B cell (primary cell): ENCODE results near the gene GORASP2. TPM values are rescaled to one million over a fixed set of nuclear protein-coding genes. Genes with fewer than 3 reads are reported as not detected.
A peak's percentile ranks its signal among the peaks of the same experiment; 100 is the strongest.

Experiments used
- ATAC-seq: fragments of 200-7000 bp; cut with Tn5 transposase; one replicate; pipeline ENCODE4 v1.10.0; 2021; ENCODE audit warnings: low read depth, mild to moderate bottlenecking, moderate number of reproducible peaks, moderate library complexity
- CTCF ChIA-PET: fragments of 350-600 bp; sonication (Branson Sonifier 250); formaldehyde crosslinking; loops from one replicate; lab custom pipeline; 2021; ENCODE audit warnings: antibody characterized with exemption, inconsistent platforms; lab: Charles Lee
- POLR2A ChIA-PET: fragments of 350-600 bp; sonication (Branson Sonifier 250); formaldehyde crosslinking; loops from one replicate; lab custom pipeline; 2021; ENCODE audit warnings: antibody characterized with exemption; lab: Charles Lee
- DNase-seq: peaks from one replicate; pipeline ENCODE4 v3.0.0; 2013
- H2AFZ ChIP-seq: 2 replicates; pipeline ENCODE4 v1.6.1; 2012; ENCODE audit warnings: mild to moderate bottlenecking, low read depth, low read length; ENCODE audit not compliant: insufficient read depth, poor library complexity, severe bottlenecking
- H3K27ac ChIP-seq, 2 donors: 1 replicate in 1 of 2; 2 replicates in 1 of 2; pipeline ENCODE4 v1.5.1; 2012 to 2013; ENCODE audit warnings: low read length in 2 of 2, mild to moderate bottlenecking in 2 of 2, moderate library complexity in 1 of 2
- H3K27me3 ChIP-seq, 4 experiments: fragments of 200-600 bp in 1 of 4; sonication (generic) in 1 of 4; replicated peaks in 1 of 4; 1 replicate in 2 of 4; 2 replicates in 2 of 4; pipeline versions ENCODE4 v1.6.1 to v1.7.0; 2013 to 2016; ENCODE audit warnings: low read length in 3 of 4, mild to moderate bottlenecking in 2 of 4, mixed read lengths in 1 of 4, moderate library complexity in 1 of 4; ENCODE audit not compliant: insufficient read depth in 4 of 4, control insufficient read depth in 3 of 4; ENCODE audit errors: control extremely low read depth in 1 of 4
- H3K36me3 ChIP-seq, 2 experiments: replicated peaks in 1 of 2; 1 replicate in 1 of 2; 2 replicates in 1 of 2; pipeline versions ENCODE4 v1.6.1 to v1.7.1; 2013; ENCODE audit warnings: low read length in 1 of 2; ENCODE audit not compliant: insufficient read depth in 2 of 2, control insufficient read depth in 1 of 2; ENCODE audit errors: control extremely low read depth in 1 of 2, extremely low read depth in 1 of 2
- H3K4me1 ChIP-seq, 2 donors: fragments of 200-600 bp in 1 of 2; sonication (generic) in 1 of 2; 1 replicate in 1 of 2; 2 replicates in 1 of 2; pipeline versions ENCODE4 v1.5.1 to v1.6.1; 2013 to 2017; ENCODE audit warnings: low read length in 2 of 2; ENCODE audit not compliant: control insufficient read depth in 2 of 2, insufficient read depth in 2 of 2
- H3K4me2 ChIP-seq: replicated peaks from 2 replicates; pipeline ENCODE3; 2012; ENCODE audit warnings: mild to moderate bottlenecking, low read depth, low read length; ENCODE audit not compliant: poor library complexity, severe bottlenecking
- H3K4me3 ChIP-seq, 5 experiments: fragments of 200-600 bp in 1 of 5; sonication (generic) in 1 of 5; 1 replicate in 3 of 5; 2 replicates in 2 of 5; pipeline versions ENCODE4 v1.5.1 to v1.7.0; 2011 to 2016; ENCODE audit warnings: low read length in 4 of 5, mild to moderate bottlenecking in 4 of 5, low read depth in 2 of 5, control low read depth in 1 of 5, moderate library complexity in 1 of 5; ENCODE audit not compliant: insufficient read depth in 1 of 5; ENCODE audit errors: control extremely low read depth in 1 of 5, extremely low read depth in 1 of 5
- H3K79me2 ChIP-seq: fragments of 200-600 bp; sonication (generic); one replicate; pipeline ENCODE4 v1.6.0; 2016; ENCODE audit warnings: low read length; ENCODE audit not compliant: control insufficient read depth, insufficient read depth
- H3K9ac ChIP-seq: fragments of 200-600 bp; sonication (generic); 2 replicates; pipeline ENCODE4 v1.6.1; 2017; ENCODE audit warnings: mild to moderate bottlenecking, low read length, moderate library complexity
- H3K9me3 ChIP-seq, 3 donors: one replicate each; pipeline versions ENCODE4 v1.6.1 to v1.7.1; 2013; ENCODE audit warnings: low read length in 2 of 3; ENCODE audit not compliant: control insufficient read depth in 2 of 3, insufficient read depth in 1 of 3; ENCODE audit errors: control extremely low read depth in 1 of 3
- H4K20me1 ChIP-seq: 2 replicates; pipeline ENCODE4 v1.6.0; 2012; ENCODE audit warnings: mild to moderate bottlenecking, low read length; ENCODE audit not compliant: insufficient read depth, control insufficient read depth, poor library complexity, severe bottlenecking
- H3K27ac Mint-ChIP-seq: one replicate; pipeline ENCODE4 v1.8.0; 2021; ENCODE audit warnings: mixed read lengths
- H3K27me3 Mint-ChIP-seq: one replicate; pipeline ENCODE4 v1.8.0; 2021; ENCODE audit warnings: mixed read lengths
- H3K4me1 Mint-ChIP-seq: one replicate; pipeline ENCODE4 v1.8.0; 2021; ENCODE audit warnings: mixed read lengths
- H3K4me3 Mint-ChIP-seq: one replicate; pipeline ENCODE4 v1.8.0; 2021; ENCODE audit warnings: mixed read lengths
- H3K9me3 Mint-ChIP-seq: one replicate; pipeline ENCODE4 v1.8.0; 2022; ENCODE audit warnings: mixed read lengths; ENCODE audit not compliant: insufficient read depth
- CTCF ChIP-seq: fragments of 200-600 bp; IDR thresholded peaks from one replicate; pipeline ENCODE4 v1.8.0; 2022; ENCODE audit warnings: antibody characterized with exemption, mild to moderate bottlenecking
- EZH2 ChIP-seq: IDR thresholded peaks from 2 replicates; pipeline ENCODE4 v1.6.1; 2012; ENCODE audit warnings: borderline replicate concordance, low read depth, mild to moderate bottlenecking, moderate library complexity, low read length; ENCODE audit not compliant: insufficient read depth, poor library complexity, severe bottlenecking
- WGBS: methylation state at CpG from one replicate; pipeline ENCODE4 v1.1.5; 2013; ENCODE audit warnings: missing lambda C conversion rate; ENCODE audit not compliant: insufficient coverage; 5-methylcytosine and 5-hydroxymethylcytosine counted together
- intact Hi-C: fragments of 100-400 bp; cut with micrococcal nuclease; formaldehyde crosslinking; loops from one replicate; pipeline ENCODE4 v1.10.0; 2022
- polyA plus RNA-seq: library from polyadenylated mRNA; depleted of rRNA; stranded (reverse); fragments of >200 nt; gene quantifications from 2 replicates; pipeline ENCODE4 v1.2.3, GENCODE V29; 2012
- total RNA-seq, 2 donors: library from RNA; stranded (reverse); fragments of 120-200 nt in 1 of 2; gene quantifications; 1 replicate in 1 of 2; 2 replicates in 1 of 2; pipeline versions ENCODE4 v1.2.3 to v1.2.4, GENCODE V29; 2013 to 2022

Gene GORASP2
- total and polyA plus RNA-seq, 2 donors (not counting 1 experiment from before 2014, with no cell fraction given) = 40.5 to 50.5 TPM

- H3K4me1 ChIP-seq = peaks cover 11 to 12% of the 10 kb centered on the region in 2 donors
- intact Hi-C loops = loop anchor here (10.0 kb wide), 2 partner anchors 349 to 1489 kb away; no protein-coding TSS in a partner anchor
- ChIA-PET CTCF (interaction anchor here (1.6 to 2.4 kb wide), 3 partner anchors 183 to 459 kb away, joined by 8 to 14 read pairs (median 12); partner anchors contain the start of genes DCAF17 and METTL8), POLR2A (no interaction called here)
- H3K4me2 ChIP-seq = no peak overlapping the region
- H3K4me3 ChIP-seq = no peak overlapping the region
- Mint-ChIP-seq H3K27me3 (no peaks in the 10 kb centered on the region), H3K27ac (peak overlapping the region; percentile 20), H3K9me3 (no peaks in the 10 kb centered on the region), H3K4me1 (peaks cover 12% of the 10 kb centered on the region), H3K4me3 (peak overlapping the region; percentile 30)
- ATAC-seq = no peak
- DNase-seq = no peak
- H4K20me1 ChIP-seq = no peaks in the 10 kb centered on the region
- no peak for TF ChIP-seq EZH2
- TF ChIP-seq CTCF = no peak
- H3K9ac ChIP-seq = no peak overlapping the region
- no peak overlapping the region for H3K27ac ChIP-seq
- 82% methylated on average over 13 of the region's 17 CpGs for WGBS
- H3K79me2 ChIP-seq = no peaks in the 10 kb centered on the region
- H2AFZ ChIP-seq = peak overlapping the region; percentile 38
- no peaks in the 10 kb centered on the region for H3K9me3 ChIP-seq
- H3K36me3 ChIP-seq = no peaks in the 10 kb centered on the region
- no peaks in the 10 kb centered on the region for H3K27me3 ChIP-seq
These were observed 46.3 kb downstream of the GORASP2 start for GRCh38 chr2:170975127-170975942.

GRCh38 chr2:170975943-170976270 lies 46.9 kb downstream of the GORASP2 start:
- CTCF ChIA-PET = interaction anchor here (2.2 to 2.4 kb wide), 2 partner anchors 182 to 440 kb away, joined by 12 to 14 read pairs; no protein-coding TSS in a partner anchor

More at GRCh38 chr2:170975943-170976270, 46.9 kb downstream of the GORASP2 start:
- Mint-ChIP-seq H3K9me3 (no peaks in the 10 kb centered on the region), H3K4me1 (peaks cover 12% of the 10 kb centered on the region), H3K27me3 (no peaks in the 10 kb centered on the region), H3K27ac (no peak overlapping the region), H3K4me3 (no peak overlapping the region)
- DNase-seq (no peak), ATAC-seq (no peak)
- peaks cover 11 to 12% of the 10 kb centered on the region in 2 donors for H3K4me1 ChIP-seq
- no peaks in the 10 kb centered on the region for H3K79me2 ChIP-seq
- WGBS = 100% methylated on average over 1 of the region's 4 CpGs
- TF ChIP-seq EZH2 = no peak
- TF ChIP-seq CTCF = no peak
- H3K36me3 ChIP-seq = no peaks in the 10 kb centered on the region
- no peak overlapping the region for H3K4me3 ChIP-seq
- POLR2A ChIA-PET = no interaction called here
- H2AFZ ChIP-seq = no peak overlapping the region
- no peaks in the 10 kb centered on the region for H3K9me3 ChIP-seq
- H3K27ac ChIP-seq = no peak overlapping the region
- H3K27me3 ChIP-seq = no peaks in the 10 kb centered on the region
- H3K9ac ChIP-seq = no peak overlapping the region
- no peak overlapping the region for H3K4me2 ChIP-seq
- no peaks in the 10 kb centered on the region for H4K20me1 ChIP-seq
- intact Hi-C loops = loop anchor here (10.0 kb wide), 2 partner anchors 349 to 1489 kb away; no protein-coding TSS in a partner anchor
